AG04450 (cell line): ENCODE data around the gene MAML3. TPM values are rescaled to one million over a fixed set of nuclear protein-coding genes. Genes with fewer than 3 reads are reported as not detected.

ENCODE experiments used
- CTCF ChIA-PET: fragments of 300-600, 350-600 bp; formaldehyde crosslinking; extraction: SDS; loops from one replicate; lab custom pipeline; 2022; ENCODE audit warnings: antibody characterized with exemption, inconsistent platforms; lab: Charles Lee
- POLR2A ChIA-PET: fragments of 350-600 bp; formaldehyde crosslinking; extraction: SDS; loops from one replicate; lab custom pipeline; 2021; ENCODE audit warnings: antibody characterized with exemption, inconsistent platforms; lab: Yijun Ruan, JAX
- DNase-seq: peaks from one replicate; pipeline ENCODE4 v3.0.0-alpha.2; 2011; ENCODE audit warnings: low read depth, low spot score
- H3K27ac ChIP-seq: one replicate; pipeline ENCODE4 v1.5.1; 2012; ENCODE audit warnings: low read depth, low read length, control low read depth
- H3K27me3 ChIP-seq: one replicate; pipeline ENCODE4 v1.6.0; 2012; ENCODE audit warnings: low read length; ENCODE audit not compliant: control insufficient read depth, insufficient read depth
- H3K4me3 ChIP-seq: 2 replicates; pipeline ENCODE4 v1.5.1; 2011; ENCODE audit warnings: mild to moderate bottlenecking, low read depth, low read length, control low read depth
- H3K9me3 ChIP-seq: 2 replicates; pipeline ENCODE4 v1.5.1; 2012; ENCODE audit warnings: low read length; ENCODE audit not compliant: control insufficient read depth, insufficient read depth
- CTCF ChIP-seq: IDR thresholded peaks from 2 replicates; pipeline ENCODE4 v1.5.1; 2011; ENCODE audit warnings: low read depth, low read length, control low read depth, inconsistent platforms
- polyA plus RNA-seq: library from polyadenylated mRNA; depleted of rRNA; stranded (reverse); fragments of >200 nt; gene quantifications from 2 replicates; pipeline ENCODE4 v1.2.3, GENCODE V29; 2011

The MAML3 gene
- polyA plus RNA-seq, 1 experiment: 4.1 TPM

GRCh38 chr4:139962130-139962684 is 191.8 kb downstream of the MAML3 start:
- H3K27me3 ChIP-seq: no peaks in the 10 kb centered on the region
- TF ChIP-seq CTCF: no peak
- ChIA-PET POLR2A (no interaction called here), CTCF (interaction anchor here (0.6 kb wide), 1 partner anchor 293 kb away, joined by 3 read pairs; no protein-coding TSS in a partner anchor)
- no peak overlapping the region for H3K27ac ChIP-seq
- DNase-seq: no peak
- no peaks in the 10 kb centered on the region for H3K9me3 ChIP-seq
- no peak overlapping the region for H3K4me3 ChIP-seq

- no peak for TF ChIP-seq CTCF
- H3K27ac ChIP-seq: no peak overlapping the region
- no peak for DNase-seq
- no peak overlapping the region for H3K4me3 ChIP-seq
- no peaks in the 10 kb centered on the region for H3K27me3 ChIP-seq
- ChIA-PET CTCF (no interaction called here), POLR2A (no interaction called here)
- H3K9me3 ChIP-seq: no peaks in the 10 kb centered on the region
Observed at GRCh38 chr4:139961344-139961946, 192.5 kb downstream of the MAML3 start.

GRCh38 chr4:139959396-139959795 is 194.6 kb downstream of the MAML3 start:
- DNase-seq: no peak
- no peak overlapping the region for H3K4me3 ChIP-seq
- H3K27me3 ChIP-seq: no peaks in the 10 kb centered on the region
- ChIA-PET CTCF (no interaction called here), POLR2A (no interaction called here)
- H3K9me3 ChIP-seq: no peaks in the 10 kb centered on the region
- no peak overlapping the region for H3K27ac ChIP-seq
- no peak for TF ChIP-seq CTCF

- Histone ChIP-seq H3K4me3 (no peak overlapping the region), H3K27ac (no peak overlapping the region), H3K27me3 (no peaks in the 10 kb centered on the region), H3K9me3 (no peaks in the 10 kb centered on the region)
- ChIA-PET POLR2A (no interaction called here), CTCF (no interaction called here)
- TF ChIP-seq CTCF: no peak
- no peak for DNase-seq
Observed at GRCh38 chr4:139958739-139959098, 195.3 kb downstream of the MAML3 start.

GRCh38 chr4:139957986-139958738 is 195.8 kb downstream of the MAML3 start:
- CTCF ChIA-PET: no interaction called here
- TF ChIP-seq CTCF: no peak
- no peaks in the 10 kb centered on the region for H3K27me3 ChIP-seq

More at GRCh38 chr4:139957986-139958738, 195.8 kb downstream of the MAML3 start:
- Histone ChIP-seq H3K27ac (no peak overlapping the region), H3K4me3 (no peak overlapping the region), H3K9me3 (no peaks in the 10 kb centered on the region)
- POLR2A ChIA-PET: no interaction called here
- no peak for DNase-seq
